GM10847 (cell line): ENCODE data around the gene NKPD1.

ENCODE experiments used
- POLR2A ChIP-seq: IDR thresholded peaks from 2 replicates; pipeline ENCODE4 v1.6.1; 2011; ENCODE audit not compliant: insufficient read length; ENCODE audit errors: extremely low read depth

NKPD1 gene

DNA sequence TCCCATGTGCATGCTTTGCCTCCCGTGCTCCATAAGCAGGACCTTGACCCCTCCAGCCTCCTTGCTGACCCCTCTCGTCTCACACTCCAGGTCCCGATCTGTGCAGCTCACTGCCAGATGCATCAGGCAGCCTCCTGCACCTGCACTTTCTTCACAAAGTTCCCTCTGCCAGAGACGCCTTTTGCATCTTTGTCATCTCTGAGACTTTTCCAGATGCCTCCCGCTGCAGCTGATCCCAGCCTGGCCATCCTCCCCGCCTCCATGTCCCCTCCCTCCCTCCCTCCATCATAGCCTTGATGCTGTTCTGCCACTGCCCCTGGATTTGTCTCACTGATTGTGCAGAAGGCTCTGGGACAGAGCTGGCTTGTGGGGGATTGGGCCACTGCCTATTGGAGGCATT, 38.0 kb downstream of the NKPD1 start:
- TF ChIP-seq POLR2A = no peak

DNA sequence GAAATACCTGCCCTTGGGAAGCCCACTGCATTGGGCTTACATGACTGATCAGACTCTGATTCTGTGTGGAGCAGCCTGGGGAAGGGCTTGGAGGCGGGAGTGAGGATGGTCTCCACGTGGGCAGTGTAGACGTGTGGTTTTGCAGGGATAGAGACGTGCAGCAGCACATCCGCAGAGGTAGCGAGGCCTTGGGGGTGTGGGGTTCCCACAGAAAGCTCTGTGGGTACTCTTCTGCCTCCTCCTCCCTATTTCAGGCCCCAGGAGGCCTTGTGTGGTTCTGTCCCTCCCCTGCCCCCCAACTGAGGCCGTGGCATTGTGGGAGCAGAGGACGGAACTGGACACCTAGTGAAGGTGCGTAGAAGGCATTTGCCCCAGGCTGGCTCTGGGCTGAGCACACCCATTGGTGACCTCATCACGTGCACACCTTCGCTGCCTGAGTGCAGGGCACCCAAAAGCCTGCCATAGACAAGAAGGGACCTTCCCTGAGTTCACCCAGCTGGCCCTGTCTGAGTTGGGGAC, 38.9 kb downstream of the NKPD1 start:
- no peak for TF ChIP-seq POLR2A

DNA sequence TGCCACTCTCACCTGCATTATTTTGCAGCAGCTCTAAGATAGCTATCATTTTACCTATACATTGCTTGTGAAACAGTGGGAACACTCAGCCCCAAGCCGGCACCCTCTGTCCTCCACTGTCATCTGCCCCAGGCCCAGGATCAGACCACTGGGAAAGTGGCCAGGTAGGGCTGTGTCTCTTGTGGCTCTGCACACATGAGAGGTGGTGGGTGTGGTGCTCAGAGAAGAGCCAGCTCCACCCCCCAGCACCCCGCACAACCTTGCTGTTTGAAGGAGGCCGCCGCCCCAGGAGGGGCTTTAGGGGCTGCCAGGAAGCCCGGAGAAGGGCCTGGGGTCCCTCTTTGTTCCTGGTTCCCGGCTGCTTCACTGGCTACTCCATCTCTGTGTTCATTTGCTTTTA, 41.2 kb downstream of the NKPD1 start:
- no peak for TF ChIP-seq POLR2A

DNA sequence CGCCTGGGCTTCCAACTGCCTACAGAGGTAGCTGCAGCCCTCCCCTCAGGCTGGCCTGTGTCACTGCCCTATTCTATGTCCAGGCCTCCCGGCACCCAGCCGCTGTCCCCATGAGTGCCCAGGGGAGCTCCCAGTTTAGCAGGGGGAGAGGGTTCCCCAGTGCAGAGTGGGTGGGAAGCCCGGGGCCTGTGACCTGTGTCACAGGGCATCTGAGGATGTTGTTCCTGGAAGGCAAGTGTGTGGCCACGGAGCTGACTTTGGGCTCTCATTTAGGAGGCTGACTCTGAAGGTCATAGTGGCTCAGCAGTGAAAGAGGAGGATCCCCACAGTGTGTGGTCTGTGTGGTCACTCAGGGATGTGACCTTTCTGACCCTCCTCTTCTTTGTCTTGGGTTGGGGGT, 42.7 kb downstream of the NKPD1 start:
- no peak for TF ChIP-seq POLR2A

DNA sequence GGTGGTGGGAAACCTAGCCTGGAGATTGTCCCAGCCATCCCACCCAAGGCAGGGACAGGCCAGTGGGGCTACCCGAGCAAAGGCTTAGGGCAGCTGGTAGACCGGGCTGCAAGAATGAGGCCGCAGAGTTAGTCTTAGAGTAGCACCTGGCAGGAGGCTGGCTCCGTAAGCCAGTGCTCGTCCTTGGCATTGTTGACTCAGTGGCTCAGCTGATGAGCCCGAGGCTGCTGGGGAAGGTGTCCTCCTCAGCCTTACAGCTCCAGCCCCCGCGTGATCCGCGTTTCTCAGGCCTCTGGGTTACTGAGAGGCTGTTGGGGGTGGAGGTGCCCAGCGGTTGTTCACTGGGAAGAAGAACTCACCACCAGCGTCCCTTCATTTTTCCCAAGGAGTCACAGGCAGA, 43.1 kb downstream of the NKPD1 start:
- TF ChIP-seq POLR2A = no peak

DNA sequence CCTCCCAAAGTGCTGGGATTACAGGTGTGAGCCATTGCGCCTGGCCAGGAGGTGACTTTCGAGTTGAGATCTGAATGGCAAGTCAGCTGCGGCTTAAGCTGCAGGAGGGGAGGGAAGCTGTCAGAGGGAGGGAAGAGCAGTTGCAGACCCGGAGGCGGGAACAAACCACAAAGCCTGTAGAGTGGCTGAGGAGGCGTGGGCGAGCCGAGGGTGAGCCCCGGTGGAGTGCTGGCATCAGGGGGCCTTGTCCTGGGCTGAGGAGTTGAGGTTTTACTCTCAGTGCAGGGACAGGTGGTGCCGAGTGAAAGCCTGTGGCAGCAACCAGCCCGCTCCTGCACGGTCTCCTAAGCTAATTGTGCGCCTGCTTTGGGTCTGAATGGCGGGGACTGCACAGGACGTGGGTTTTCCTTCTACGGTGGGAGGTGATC, 43.6 kb downstream of the NKPD1 start:
- TF ChIP-seq POLR2A = no peak

DNA sequence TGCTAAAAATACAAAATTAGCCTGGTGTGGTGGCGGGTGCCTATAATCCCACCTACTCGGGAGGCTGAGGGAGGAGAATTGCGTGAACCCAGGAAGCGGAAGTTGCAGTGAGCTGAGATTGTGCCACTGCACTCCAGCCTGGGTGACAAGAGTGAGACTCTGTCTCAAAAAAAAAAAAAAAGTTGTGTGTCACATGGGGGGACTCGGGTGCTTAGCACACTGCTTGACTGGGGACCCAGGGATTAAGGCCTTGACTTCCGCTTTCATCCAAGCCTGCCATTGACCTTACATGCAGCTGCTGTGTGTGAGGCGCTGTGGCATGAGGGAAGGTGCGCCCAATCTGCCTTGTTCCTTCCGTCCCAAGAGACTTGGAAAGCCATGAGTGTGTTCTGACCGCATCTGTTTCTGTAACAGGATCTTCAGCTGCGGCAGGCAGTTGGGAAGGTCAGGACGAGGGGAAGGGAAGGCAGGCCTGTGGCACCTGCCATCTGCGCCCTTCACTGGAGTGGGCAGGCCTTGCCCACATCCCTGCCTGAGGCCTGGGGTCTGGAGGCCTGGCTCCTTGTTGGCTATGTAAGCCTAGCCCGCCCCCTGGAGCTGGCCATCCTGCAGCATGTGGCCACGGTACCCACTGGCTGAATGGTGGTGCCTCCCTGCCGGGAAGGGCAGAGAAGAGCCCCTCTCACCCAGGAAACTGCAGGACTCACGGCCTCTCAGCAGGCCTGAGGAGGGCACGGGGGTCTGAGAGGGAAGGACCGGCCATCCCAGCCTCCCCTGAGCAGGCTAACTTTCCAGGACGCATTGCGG, 44.8 kb downstream of the NKPD1 start:
- no peak for TF ChIP-seq POLR2A

DNA sequence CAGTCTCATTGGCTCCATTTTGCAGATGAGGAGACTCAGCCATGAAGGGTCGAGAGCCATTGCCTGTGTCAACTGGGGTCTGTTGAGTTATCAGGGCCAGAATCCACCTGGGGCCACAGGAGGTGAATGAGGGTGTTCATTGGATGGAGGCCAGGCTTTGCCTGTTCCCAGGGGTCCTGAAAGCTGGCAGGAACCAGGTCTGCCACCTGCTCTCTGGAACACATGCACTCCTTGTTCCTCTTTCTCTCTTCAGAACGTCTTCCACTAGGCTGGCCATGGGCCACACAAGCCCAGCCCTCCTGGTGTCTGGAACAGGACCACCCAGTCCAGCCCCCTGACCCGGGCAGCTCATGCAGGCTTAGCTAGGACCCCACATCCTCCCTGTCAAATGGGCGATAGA, 46.7 kb downstream of the NKPD1 start:
- TF ChIP-seq POLR2A = no peak

DNA sequence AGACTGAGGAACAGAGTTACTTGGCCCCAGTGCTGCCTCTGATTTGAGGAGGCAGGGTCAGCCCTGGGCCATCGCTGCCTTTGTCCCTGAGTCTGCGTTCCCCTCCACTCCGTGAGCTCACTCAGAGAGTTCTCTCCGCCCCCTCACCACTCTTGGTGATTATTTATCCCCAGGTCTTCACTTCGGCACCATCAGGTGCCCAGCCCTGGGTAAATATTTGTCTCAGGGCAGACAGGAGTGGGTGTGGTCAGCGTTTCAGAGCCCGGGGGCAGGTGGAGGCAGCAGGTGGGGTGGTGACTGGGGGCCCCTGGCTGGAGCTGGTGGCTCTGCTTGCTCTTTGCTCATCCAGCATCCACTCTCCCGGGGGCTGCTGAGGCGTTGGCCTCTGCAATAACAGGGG, 47.2 kb downstream of the NKPD1 start:
- no peak for TF ChIP-seq POLR2A

DNA sequence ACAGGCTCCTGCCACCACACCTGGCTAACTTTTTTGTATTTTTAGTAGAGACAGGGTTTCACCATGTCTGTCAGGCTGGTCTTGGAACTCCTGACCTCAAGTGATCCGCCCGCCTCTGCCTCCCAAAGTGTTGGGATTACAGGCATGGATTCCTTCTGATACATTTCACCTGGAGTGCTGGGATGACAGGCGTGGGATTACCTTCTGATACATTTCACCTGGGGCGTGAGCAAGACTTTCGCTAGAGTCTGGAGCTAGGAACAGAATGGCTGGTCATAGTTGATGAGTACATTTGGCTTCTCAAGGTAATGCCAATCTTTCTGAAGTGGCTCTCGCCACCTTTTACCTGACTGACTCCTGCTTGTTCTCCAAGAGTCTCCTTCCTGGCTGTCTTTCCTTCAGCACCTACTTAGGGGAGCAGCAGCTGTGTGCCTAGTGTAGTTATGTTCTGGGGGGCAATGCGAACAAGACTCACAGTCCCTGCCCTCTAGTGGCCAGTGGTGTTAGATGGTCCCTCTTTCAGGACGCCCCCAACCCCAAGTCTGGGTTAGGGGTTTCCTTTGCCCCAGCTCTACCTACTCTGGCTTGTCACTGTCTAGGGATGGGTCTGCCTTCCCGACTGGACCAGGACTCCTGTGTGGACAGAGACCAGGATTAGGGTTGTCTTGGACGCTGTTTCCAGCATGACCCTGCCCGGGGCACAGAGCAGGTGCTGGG, 48.5 kb downstream of the NKPD1 start:
- no peak for TF ChIP-seq POLR2A
